Glutamatergic neuron (in vitro differentiated cells): ENCODE measurements around the gene COX10. TPM values are rescaled to one million over a fixed set of nuclear protein-coding genes. Genes with fewer than 3 reads are reported as not detected.

Experiments used
- DNase-seq: peaks from one replicate; pipeline ENCODE4 v3.0.0; 2022
- H3K27ac Mint-ChIP-seq: one replicate; pipeline ENCODE4 v1.8.0; 2020; ENCODE audit warnings: mild to moderate bottlenecking, mixed read lengths, inconsistent platforms; ENCODE audit not compliant: unreplicated experiment
- H3K27me3 Mint-ChIP-seq: one replicate; pipeline ENCODE4 v1.8.0; 2020; ENCODE audit warnings: mild to moderate bottlenecking, moderate library complexity, mixed read lengths, inconsistent platforms; ENCODE audit not compliant: unreplicated experiment
- H3K36me3 Mint-ChIP-seq: one replicate; pipeline ENCODE4 v1.8.0; 2020; ENCODE audit warnings: mild to moderate bottlenecking, mixed read lengths, inconsistent platforms; ENCODE audit not compliant: unreplicated experiment
- H3K4me1 Mint-ChIP-seq: one replicate; pipeline ENCODE4 v1.8.0; 2020; ENCODE audit warnings: mild to moderate bottlenecking, low read depth, mixed read lengths, inconsistent platforms; ENCODE audit not compliant: unreplicated experiment
- H3K4me3 Mint-ChIP-seq: one replicate; pipeline ENCODE4 v1.8.0; 2020; ENCODE audit warnings: mild to moderate bottlenecking, mixed read lengths, inconsistent platforms; ENCODE audit not compliant: unreplicated experiment
- H3K9me3 Mint-ChIP-seq: one replicate; pipeline ENCODE4 v1.8.0; 2020; ENCODE audit warnings: mild to moderate bottlenecking, moderate library complexity, mixed read lengths, inconsistent platforms; ENCODE audit not compliant: unreplicated experiment
- total RNA-seq: library from RNA; stranded (reverse); fragmentation: NEBNext Ultra II Directional; extraction: Animal tissue kit (Norgen Biotek cat#: 25700); gene quantifications from one replicate; pipeline ENCODE4 v1.2.1, GENCODE V29; 2021; ENCODE audit not compliant: unreplicated experiment
- TF ChIP-seq, protein P1 (sequence below): fragments of 200-600 bp; sonication (generic); IDR thresholded peaks from one replicate; pipeline ENCODE4 v1.5.0; 2021; ENCODE audit not compliant: partially characterized antibody, unreplicated experiment

The COX10 gene
- total RNA-seq, 1 donor from 2014 or later: 18.7 TPM

DNA sequence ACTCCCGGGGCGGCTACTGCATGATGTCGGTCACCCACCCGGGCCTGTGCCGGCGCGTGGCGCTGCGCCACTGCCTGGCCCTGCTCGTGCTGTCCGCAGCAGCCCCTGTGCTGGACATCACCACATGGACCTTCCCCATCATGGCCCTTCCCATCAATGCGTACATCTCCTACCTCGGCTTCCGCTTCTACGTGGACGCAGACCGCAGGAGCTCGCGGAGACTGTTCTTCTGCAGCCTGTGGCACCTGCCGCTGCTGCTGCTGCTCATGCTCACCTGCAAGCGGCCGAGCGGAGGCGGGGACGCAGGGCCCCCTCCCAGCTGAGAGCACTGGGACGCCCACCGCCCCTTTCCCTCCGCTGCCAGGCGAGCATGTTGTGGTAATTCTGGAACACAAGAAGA lies 137.6 kb downstream of the COX10 start:
- H3K4me3 Mint-ChIP-seq: no peak overlapping the region
- no peak overlapping the region for H3K27ac Mint-ChIP-seq
- H3K27me3 Mint-ChIP-seq: peaks cover 3% of the 10 kb centered on the region
- H3K9me3 Mint-ChIP-seq: peaks cover 11% of the 10 kb centered on the region
- DNase-seq: no peak
- no peaks in the 10 kb centered on the region for H3K4me1 Mint-ChIP-seq
- H3K36me3 Mint-ChIP-seq: peaks cover 19% of the 10 kb centered on the region
- TF ChIP-seq, protein P1, sequence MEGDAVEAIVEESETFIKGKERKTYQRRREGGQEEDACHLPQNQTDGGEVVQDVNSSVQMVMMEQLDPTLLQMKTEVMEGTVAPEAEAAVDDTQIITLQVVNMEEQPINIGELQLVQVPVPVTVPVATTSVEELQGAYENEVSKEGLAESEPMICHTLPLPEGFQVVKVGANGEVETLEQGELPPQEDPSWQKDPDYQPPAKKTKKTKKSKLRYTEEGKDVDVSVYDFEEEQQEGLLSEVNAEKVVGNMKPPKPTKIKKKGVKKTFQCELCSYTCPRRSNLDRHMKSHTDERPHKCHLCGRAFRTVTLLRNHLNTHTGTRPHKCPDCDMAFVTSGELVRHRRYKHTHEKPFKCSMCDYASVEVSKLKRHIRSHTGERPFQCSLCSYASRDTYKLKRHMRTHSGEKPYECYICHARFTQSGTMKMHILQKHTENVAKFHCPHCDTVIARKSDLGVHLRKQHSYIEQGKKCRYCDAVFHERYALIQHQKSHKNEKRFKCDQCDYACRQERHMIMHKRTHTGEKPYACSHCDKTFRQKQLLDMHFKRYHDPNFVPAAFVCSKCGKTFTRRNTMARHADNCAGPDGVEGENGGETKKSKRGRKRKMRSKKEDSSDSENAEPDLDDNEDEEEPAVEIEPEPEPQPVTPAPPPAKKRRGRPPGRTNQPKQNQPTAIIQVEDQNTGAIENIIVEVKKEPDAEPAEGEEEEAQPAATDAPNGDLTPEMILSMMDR: no peak

DNA sequence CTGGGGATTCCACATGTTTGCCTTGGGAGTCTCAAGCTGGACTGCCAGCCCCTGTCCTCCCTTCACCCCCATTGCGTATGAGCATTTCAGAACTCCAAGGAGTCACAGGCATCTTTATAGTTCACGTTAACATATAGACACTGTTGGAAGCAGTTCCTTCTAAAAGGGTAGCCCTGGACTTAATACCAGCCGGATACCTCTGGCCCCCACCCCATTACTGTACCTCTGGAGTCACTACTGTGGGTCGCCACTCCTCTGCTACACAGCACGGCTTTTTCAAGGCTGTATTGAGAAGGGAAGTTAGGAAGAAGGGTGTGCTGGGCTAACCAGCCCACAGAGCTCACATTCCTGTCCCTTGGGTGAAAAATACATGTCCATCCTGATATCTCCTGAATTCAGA lies 138.5 kb downstream of the COX10 start:
- Mint-ChIP-seq H3K27me3 (peaks cover 3% of the 10 kb centered on the region), H3K27ac (no peak overlapping the region)

DNA sequence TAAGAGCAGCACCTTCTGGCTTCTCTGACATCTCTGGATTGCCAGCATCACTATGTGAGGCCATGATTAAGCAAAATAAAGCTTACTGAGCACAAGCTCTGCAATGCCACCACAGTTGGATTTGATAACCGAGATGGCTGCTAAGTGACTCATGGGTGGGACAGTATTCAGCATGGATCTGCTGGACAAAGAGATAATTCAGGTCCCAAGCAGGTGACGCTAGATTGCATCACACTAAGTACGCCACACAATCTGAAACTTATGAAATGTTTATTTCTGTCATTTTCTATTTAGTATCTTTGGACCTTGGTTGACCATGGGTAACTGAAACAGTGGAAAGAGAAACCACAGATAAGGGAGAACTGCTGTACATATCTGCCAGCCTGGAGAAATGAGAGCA lies 139.9 kb downstream of the COX10 start:
- H3K27ac Mint-ChIP-seq: no peak overlapping the region
- H3K36me3 Mint-ChIP-seq: peaks cover 28% of the 10 kb centered on the region
- TF ChIP-seq, protein P1: no peak

More for the DNA sequence above, 138.5 kb downstream of the COX10 start:
- TF ChIP-seq, protein P1: no peak
- Mint-ChIP-seq H3K4me1 (no peaks in the 10 kb centered on the region), H3K4me3 (no peak overlapping the region), H3K9me3 (peaks cover 11% of the 10 kb centered on the region), H3K36me3 (peaks cover 21% of the 10 kb centered on the region)
- no peak for DNase-seq

DNA sequence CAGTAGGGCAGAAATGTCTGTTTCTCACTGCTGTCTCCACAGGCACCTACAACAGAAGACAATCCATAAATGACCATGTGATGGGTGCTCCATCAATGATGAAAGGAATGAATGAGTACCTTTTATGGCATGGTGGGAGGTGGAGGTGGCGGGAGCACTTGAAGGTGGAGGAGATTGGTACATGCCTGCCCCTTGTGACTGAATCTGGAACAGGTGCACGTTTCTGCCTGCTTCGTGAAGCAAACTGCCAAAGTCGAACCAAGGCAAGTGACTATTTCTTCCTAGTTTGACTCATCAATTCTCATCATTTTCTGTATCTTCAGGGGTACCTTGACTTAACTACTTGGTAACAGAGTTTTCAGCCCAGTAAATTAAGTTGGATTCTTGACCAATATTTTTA lies 141.9 kb downstream of the COX10 start:
- Mint-ChIP-seq H3K9me3 (peaks cover 14% of the 10 kb centered on the region), H3K4me1 (no peaks in the 10 kb centered on the region), H3K27me3 (peaks cover 8% of the 10 kb centered on the region), H3K27ac (no peak overlapping the region), H3K36me3 (peaks cover 28% of the 10 kb centered on the region), H3K4me3 (no peak overlapping the region)
- DNase-seq: no peak
- TF ChIP-seq, protein P1: no peak

More for the DNA sequence above, 139.9 kb downstream of the COX10 start:
- Mint-ChIP-seq H3K4me1 (no peaks in the 10 kb centered on the region), H3K9me3 (peaks cover 14% of the 10 kb centered on the region), H3K27me3 (peaks cover 8% of the 10 kb centered on the region), H3K4me3 (no peak overlapping the region)
- no peak for DNase-seq

DNA sequence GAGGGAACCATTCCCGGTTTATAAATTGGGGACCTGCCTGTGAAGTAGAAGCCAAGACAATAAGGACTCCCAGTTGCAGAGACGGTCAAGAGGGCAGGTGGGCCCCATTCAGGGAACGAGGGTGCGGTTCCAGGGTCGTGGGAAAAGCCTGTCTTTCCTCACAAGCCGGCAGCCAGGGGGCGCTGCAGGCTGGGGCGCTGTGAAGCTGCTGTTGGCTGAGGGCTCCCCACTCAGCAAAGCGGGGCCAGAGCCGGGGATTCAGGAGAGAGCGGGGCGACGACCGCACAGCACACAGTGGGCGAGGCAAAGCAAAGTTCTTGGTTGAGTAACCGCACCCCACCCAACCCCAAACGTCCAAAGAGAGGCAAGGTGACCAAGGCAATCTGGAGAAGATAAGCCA lies 142.5 kb downstream of the COX10 start:
- DNase-seq: no peak
- H3K4me1 Mint-ChIP-seq: no peaks in the 10 kb centered on the region

More for the DNA sequence above, 142.5 kb downstream of the COX10 start:
- Mint-ChIP-seq H3K36me3 (peaks cover 28% of the 10 kb centered on the region), H3K9me3 (peaks cover 14% of the 10 kb centered on the region), H3K27ac (no peak overlapping the region), H3K4me3 (no peak overlapping the region), H3K27me3 (peaks cover 8% of the 10 kb centered on the region)
- TF ChIP-seq, protein P1: no peak
